HepG2 (cell line): ENCODE data around the gene AHCYL2.

ENCODE experiments used
- HNF4G ChIP-seq, 2 experiments: sonication (generic) in 1 of 2; formaldehyde crosslinking in 1 of 2; IDR thresholded peaks; 2 replicates each; pipeline versions ENCODE4 v1.4.0 to v1.6.1; 2011 to 2020; ENCODE audit warnings: borderline replicate concordance in 2 of 2, low read depth in 2 of 2, mild to moderate bottlenecking in 2 of 2, low read length in 1 of 2, missing genetic modification reagents in 1 of 2, moderate library complexity in 1 of 2
- HOXD1 ChIP-seq: sonication (generic); formaldehyde crosslinking; IDR thresholded peaks from 2 replicates; pipeline ENCODE4 v1.5.0; 2020; ENCODE audit warnings: missing genetic modification reagents
- JUN ChIP-seq: sonication (generic); formaldehyde crosslinking; IDR thresholded peaks from 2 replicates; pipeline ENCODE4 v1.4.0; 2020; ENCODE audit warnings: mild to moderate bottlenecking, missing genetic modification reagents
- POLR2A ChIP-seq, 2 experiments: IDR thresholded peaks; 2 replicates each; pipeline ENCODE4 v1.6.1; 2011; ENCODE audit warnings: low read depth in 2 of 2, low read length in 2 of 2, mild to moderate bottlenecking in 1 of 2, moderate library complexity in 1 of 2; ENCODE audit not compliant: insufficient read depth in 1 of 2
- RFX1 ChIP-seq: fragments of 450-650 bp; IDR thresholded peaks from 2 replicates; pipeline ENCODE4 v1.6.1; 2017
- RNF2 ChIP-seq: fragments of 450-650 bp; conservative IDR thresholded peaks from 2 replicates; pipeline ENCODE4 v1.6.1; 2016; ENCODE audit warnings: low read depth
- ZNF232 ChIP-seq: sonication (generic); formaldehyde crosslinking; IDR thresholded peaks from 2 replicates; pipeline ENCODE4 v1.4.0; 2020; ENCODE audit warnings: missing genetic modification reagents, borderline replicate concordance
- TF ChIP-seq, protein P1 (sequence below): sonication (generic); formaldehyde crosslinking; IDR thresholded peaks from 2 replicates; pipeline ENCODE4 v1.5.0; 2020; ENCODE audit warnings: mild to moderate bottlenecking, missing genetic modification reagents, moderate library complexity

GRCh38 chr7:129470411-129470810 is 245.6 kb downstream of the AHCYL2 start:
- TF ChIP-seq POLR2A (IDR thresholded peaks at IDR 0.05; ENCODE audit: insufficient read depth in 1 of 2, low read depth in 2 of 2, low read length in 2 of 2) = no peak
- TF ChIP-seq ZNF232 (CRISPR knock-in tag) = no peak
- TF ChIP-seq HNF4G (IDR thresholded peaks at IDR 0.05; ENCODE audit: borderline replicate concordance, low read depth, low read length) = no peak
- TF ChIP-seq HNF4G (CRISPR knock-in tag; IDR thresholded peaks at IDR 0.05; ENCODE audit: borderline replicate concordance, low read depth) = no peak
- TF ChIP-seq RFX1 = no peak
- no peak for TF ChIP-seq RNF2
- no peak for TF ChIP-seq HOXD1 (CRISPR knock-in tag)
- no peak for TF ChIP-seq JUN
- TF ChIP-seq, protein P1, sequence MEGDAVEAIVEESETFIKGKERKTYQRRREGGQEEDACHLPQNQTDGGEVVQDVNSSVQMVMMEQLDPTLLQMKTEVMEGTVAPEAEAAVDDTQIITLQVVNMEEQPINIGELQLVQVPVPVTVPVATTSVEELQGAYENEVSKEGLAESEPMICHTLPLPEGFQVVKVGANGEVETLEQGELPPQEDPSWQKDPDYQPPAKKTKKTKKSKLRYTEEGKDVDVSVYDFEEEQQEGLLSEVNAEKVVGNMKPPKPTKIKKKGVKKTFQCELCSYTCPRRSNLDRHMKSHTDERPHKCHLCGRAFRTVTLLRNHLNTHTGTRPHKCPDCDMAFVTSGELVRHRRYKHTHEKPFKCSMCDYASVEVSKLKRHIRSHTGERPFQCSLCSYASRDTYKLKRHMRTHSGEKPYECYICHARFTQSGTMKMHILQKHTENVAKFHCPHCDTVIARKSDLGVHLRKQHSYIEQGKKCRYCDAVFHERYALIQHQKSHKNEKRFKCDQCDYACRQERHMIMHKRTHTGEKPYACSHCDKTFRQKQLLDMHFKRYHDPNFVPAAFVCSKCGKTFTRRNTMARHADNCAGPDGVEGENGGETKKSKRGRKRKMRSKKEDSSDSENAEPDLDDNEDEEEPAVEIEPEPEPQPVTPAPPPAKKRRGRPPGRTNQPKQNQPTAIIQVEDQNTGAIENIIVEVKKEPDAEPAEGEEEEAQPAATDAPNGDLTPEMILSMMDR (CRISPR knock-in tag) = no peak
